DMS53 treated with DMSO at 0.1 percent for 48 hours (cell line): ENCODE measurements around the gene FSIP1.

Experiments used
- DNase-seq: peaks from one replicate; lab custom pipeline; 2025; ENCODE audit not compliant: unreplicated experiment; lab: John Stamatoyannopoulos, UW

FSIP1 gene

DNA sequence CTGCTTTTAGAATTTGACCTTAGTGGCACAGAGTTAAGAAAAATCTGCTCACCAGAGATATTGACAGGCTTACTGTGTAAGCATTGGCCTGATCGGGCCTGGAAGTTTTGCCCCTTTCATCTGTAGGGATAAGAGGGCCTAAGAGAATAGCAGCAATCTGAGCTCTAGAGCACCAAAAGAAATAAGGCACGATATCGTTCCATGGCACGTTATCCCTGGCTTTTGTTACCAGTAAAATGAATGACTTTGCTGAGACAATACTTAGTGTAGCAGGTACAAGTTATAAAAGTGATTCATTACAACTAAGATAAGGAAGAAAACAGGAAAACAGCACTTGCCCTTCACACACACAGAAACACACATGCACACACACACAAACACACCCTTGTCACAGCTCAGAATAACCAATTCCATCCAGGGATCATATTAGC, 196.8 kb downstream of the FSIP1 start:
- no peak for DNase-seq

DNA sequence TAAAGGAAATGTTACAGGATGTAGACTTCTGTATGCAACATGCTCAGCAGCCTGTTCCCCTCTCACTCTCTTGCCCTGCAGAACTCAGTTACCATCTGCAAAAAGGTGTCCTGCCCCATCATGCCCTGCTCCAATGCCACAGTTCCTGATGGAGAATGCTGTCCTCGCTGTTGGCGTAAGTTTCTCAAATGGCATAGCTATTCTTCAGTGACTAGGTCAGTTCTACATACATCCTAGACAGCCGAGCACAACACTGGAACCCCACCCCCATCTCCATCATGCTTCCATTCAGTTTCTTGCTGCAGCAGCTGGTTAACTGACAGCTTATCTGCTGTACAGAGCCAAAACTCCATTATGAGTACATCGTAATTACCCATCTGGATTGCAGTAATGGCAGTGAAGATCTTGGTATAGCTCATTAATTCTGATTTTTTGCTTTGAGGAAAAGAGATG, 197.2 kb downstream of the FSIP1 start:
- DNase-seq, result no peak

DNA sequence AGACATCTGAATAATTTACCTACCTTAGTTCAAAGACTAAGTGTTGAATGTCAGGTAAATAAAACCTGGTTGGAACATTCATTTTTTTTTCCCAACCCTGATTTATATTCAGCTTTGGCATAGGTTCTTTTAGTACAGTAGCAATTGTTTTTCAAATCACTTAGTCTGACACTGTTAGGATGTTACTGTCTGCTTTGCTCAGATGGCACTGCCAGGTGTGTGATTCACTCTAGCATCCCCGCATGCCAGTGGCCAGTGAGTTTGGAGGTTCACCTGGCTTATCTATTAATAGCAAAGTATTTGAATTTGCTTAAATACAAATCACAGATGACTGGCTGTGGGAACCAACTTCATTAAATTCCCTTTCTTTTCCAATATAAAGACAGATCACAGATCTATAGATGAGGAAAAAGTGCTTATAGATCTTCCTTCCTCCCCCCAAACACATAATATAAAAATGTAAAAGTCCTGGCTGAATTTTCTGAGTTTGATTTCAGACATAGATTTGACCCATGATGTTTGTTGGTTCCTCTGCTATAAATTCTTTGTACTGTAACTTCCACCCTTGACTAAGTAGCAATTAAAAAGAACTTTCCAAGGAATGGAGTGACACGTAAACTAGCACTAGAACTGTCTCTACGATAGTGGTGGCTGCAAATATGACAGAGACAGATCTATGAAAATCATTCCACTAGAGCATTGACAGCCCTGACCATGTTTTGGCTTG, 197.8 kb downstream of the FSIP1 start:
- no peak for DNase-seq

DNA sequence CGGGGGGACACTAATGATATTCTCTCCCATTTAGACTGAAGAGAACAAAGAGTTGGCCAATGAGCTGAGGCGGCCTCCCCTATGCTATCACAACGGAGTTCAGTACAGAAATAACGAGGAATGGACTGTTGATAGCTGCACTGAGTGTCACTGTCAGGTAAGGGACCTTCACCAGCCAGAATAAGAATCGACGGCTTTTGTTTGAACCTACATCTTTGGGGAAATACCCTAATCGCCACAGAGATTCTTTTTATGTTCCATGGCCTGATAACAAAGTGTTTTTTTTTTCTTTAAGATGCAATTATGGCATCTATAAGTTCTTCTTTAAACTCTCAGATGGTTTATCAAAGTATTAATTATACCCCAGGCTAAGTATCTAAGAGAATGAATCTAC, 198.4 kb downstream of the FSIP1 start:
- DNase-seq, result no peak

DNA sequence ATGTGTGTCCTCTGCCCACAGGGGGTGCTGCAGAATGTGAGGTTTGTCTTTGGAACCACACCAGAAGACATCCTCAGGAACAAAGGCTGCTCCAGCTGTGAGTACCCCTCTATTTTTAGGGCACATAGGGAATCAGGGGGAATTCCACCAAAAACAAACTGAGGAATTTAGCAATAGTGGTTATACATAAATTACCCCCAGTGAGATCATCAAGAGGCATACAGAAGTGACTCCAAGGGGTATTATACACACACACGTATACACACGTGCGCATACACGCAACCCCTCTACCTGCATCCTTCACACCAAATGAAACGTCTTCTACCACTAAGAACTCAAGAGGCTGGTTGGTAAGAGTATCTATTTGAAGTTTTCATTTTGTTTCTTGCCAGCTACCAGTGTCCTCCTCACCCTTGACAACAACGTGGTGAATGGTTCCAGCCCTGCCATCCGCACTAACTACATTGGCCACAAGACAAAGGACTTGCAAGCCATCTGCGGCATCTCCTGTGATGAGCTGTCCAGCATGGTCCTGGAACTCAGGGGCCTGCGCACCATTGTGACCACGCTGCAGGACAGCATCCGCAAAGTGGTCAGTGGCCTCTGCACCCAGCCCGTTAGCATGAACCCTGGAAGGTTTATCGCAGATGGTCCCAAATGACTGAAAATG, 198.9 kb downstream of the FSIP1 start:
- no peak for DNase-seq

DNA sequence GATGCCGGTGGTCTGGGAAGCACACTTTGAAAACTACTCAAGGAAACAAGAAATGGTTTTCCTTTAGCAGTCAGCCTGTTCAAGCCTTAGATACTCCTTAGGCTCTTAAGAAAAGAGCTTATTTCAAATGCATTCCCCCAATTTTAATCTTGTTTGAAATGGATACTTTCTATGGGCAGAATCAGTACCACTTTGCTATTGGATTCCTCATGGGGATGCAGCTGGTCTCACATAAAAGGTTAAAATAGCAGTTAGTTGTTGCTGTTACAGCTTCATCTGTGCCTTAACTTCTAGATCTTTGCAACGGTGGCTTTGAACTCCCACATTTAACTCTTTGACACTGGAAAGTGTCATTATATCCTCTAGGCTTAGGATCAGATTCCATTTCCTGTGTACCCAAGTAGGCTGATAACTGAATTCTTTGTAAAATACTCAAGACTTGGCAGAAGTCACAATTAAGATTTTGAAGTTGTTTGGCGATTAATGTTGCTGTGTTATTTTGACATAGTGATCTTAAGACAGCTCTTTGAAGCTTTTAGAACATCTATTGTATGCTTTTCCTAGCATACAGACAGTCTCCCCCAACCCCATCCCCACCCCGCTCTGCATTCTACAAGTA, 199.6 kb downstream of the FSIP1 start:
- DNase-seq, result no peak

DNA sequence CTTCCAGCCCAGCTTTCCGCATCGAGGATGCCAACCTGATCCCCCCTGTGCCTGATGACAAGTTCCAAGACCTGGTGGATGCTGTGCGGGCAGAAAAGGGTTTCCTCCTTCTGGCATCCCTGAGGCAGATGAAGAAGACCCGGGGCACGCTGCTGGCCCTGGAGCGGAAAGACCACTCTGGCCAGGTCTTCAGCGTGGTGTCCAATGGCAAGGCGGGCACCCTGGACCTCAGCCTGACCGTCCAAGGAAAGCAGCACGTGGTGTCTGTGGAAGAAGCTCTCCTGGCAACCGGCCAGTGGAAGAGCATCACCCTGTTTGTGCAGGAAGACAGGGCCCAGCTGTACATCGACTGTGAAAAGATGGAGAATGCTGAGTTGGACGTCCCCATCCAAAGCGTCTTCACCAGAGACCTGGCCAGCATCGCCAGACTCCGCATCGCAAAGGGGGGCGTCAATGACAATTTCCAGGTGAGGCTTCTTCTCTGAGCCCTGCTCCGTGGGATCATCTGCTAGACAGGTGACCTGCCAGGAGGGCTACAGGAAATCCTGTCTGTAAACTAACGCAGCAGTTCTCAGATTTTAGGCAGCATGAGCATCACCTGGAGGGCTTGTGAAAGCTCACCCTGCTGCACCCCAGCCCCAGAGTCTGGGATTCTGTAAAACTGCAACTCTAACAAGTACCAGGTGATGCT, 200.2 kb downstream of the FSIP1 start:
- no peak for DNase-seq

DNA sequence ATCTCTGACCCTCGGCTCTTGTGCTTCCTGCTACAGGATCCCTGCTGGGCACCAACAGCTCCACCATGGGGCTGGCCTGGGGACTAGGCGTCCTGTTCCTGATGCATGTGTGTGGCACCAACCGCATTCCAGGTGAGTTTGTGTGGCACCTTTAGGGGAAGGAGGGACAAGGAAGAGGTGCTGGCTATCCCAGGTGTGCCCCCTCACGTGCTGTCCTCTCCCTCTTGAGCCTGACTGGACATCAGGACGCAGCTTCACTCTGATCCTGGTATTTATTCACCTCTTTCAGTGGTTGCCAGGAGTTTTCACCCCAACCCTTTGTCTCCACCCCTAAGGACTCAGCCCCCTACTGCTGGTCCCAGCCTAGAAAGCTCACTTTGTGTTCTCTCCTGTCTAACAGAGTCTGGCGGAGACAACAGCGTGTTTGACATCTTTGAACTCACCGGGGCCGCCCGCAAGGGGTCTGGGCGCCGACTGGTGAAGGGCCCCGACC, 200.8 kb downstream of the FSIP1 start:
- peak; percentile 51 for DNase-seq

DNA sequence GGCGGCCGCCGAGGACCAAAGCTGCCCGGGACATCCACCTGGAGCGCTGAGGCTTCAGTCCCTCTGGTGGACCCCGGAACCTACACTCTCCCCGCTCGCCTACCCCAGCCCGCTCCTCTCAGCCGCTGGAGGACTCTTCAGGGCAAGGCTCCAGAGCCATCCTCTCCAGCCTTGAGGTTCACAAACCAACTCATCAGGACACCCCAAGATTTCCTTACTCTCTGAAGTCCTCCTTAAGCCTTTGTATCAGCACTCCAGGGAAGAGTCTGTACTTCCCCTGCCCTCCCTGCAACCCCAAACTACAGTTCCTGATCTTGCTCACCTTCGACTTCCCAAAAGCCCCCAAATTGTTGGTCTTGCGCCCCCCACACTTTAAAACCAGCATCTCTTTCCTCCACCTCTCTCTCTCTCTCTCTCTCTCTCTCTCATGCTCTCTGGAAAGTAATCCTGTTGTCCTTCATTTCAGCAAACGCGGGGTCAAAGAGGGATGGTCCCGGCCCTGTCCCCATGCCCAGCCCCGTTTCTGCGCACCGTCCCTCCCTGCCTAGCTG, 201.3 kb downstream of the FSIP1 start:
- DNase-seq, result no peak

DNA sequence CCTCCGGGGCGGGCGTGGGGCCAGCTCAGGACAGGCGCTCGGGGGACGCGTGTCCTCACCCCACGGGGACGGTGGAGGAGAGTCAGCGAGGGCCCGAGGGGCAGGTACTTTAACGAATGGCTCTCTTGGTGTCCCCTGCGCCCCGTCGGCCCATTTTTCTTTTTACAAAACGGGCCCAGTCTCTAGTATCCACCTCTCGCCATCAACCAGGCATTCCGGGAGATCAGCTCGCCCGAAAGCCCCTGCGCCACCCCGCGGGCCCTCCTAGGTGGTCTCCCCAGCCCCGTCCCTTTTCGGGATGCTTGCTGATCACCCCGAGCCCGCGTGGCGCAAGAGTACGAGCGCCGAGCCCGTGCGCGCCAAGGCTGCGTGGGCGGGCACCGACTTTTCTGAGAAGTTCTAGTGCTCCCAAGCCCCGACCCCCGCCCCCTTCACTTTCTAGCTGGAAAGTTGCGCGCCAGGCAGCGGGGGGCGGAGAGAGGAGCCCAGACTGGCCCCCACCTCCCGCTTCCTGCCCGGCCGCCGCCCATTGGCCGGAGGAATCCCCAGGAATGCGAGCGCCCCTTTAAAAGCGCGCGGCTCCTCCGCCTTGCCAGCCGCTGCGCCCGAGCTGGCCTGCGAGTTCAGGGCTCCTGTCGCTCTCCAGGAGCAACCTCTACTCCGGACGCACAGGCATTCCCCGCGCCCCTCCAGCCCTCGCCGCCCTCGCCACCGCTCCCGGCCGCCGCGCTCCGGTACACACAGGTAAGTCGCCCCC, 202.0 kb downstream of the FSIP1 start, which contains the start of gene THBS1:
TSS of gene THBS1 (plus strand) at position 595 of the 757 bp plus-strand sequence. CDS start 779 bp downstream, outside the sequence.
- no peak for DNase-seq

DNA sequence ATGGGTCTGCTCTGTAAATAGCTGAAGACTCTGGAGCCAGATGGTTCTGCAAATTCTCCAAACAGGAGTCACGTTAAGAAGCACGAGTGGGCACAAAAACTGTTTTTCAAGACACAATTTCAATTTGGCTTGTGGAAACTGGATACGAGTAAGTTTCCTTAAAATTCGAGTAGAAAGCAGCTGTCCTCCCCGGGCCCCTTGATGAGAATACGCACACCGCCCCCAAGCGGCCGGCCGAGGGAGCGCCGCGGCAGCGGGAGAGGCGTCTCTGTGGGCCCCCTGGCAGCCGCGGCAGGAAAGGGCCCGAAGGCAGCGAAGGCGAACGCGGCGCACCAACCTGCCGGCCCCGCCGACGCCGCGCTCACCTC, 202.5 kb downstream of the FSIP1 start:
- DNase-seq, result peak; percentile 75

DNA sequence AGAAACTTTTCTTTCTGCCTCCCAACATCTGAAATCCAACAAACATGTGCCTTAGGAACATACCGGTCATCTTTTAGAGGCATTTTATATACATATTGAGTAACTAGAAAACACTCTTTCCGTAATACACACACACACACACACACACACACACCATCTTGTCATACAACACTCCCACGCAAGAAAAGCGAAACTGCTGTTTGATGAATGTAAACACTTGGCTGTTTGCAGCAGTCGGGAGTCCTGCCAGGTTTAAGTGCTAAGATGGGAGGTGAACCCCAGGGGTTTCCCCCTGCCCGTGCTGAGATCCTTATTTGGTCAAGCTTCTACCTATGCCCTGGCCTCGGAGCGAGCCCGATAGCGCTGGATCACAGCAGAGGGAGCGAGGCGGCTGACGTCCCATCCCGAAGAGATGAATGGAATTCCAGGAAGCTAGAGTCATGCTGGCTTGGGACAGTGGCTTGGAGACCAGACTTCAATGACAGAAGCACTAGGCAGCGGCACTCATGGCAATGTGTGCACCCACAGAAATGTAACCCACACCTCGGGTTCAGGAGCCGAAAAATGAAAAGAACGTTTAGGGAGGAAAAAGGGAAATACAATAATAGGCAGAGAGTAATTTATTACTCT, 203.0 kb downstream of the FSIP1 start:
- DNase-seq, result peak; percentile 26

DNA sequence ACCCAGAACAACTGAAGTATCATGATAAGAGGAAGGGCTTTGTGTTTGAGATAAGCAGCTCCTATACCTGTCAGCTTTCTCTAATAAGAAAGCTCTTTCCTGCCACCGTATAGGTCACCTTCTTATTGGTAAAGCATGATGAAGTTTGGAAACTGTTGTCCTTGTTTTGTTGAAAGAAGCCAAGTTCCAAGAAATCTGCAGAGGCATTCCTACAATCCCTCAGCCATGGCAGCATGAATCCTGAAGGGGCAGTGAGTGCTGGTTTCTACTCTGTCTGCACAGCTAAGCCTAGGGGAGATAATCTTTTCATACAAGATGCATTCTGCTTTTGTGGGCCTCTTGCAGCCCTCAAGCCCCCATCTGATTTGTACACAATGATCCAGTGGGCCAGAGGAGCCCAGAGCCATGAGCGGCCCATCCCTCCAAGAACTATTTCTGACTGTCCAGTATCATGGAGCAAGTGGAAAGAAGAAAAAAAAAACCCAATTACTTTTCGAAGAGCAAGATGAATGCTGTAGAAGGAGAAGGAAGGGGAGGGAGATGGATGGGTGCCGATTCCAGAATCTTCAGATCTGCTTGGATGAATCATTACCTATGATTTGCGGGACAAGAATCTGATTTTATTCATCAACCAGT, 203.7 kb downstream of the FSIP1 start:
- DNase-seq, result no peak

DNA sequence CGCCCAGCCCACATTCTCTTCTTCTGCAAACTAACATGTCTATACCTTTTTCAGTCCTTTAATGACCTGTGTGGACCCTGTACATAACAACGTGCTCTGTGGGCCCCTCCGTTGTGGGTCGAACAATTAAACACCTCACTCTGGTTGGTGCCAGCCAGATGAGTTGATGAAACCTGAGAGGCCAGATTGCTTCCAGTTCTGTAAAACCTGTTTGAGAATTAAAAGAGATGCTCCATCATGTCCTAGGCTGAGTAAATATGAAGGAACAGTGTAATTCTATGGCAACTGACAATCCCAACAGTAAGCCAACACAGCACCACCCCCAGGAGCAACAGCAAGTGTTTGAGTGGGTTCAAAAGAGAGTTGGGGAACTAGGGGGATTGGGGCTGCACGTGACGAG, 207.5 kb downstream of the FSIP1 start:
- no peak for DNase-seq

DNA sequence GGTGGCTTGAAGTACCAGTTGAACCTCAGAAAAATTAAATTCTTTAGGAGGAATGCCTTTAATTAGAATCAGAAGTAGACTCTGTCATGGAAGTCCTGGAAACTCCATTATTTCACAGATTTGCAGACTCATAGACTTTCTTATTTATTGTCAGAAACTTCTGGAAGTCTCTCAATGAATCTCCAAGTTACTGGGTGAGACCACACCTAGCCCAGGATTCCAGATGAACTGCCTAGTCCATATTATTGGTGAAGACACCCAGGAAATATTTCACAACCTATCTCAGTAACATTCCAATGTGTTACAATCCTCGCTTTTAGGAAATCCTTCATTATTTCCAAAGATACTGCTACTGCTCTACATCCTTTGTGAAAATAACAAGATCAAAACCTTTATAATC, 208.2 kb downstream of the FSIP1 start:
- no peak for DNase-seq

DNA sequence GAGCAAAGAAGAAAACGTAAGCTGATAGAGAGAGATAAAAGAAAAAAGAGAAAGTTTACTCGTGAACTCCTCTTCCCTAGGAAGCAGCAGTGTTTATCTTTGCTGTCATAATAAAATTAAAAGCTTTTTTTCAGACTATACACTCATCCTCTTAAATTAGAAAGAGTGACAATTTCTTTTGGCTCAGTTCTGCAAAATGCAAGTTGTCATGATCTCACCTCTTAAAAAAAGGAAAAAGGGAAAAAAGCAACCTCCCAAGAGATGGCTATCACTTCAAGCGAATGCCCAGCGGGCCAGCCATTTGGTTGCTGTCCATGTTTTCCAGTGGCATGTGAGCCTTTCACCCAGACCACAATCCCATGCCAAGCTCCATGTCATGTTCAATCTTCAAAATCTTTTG, 208.8 kb downstream of the FSIP1 start:
- no peak for DNase-seq

DNA sequence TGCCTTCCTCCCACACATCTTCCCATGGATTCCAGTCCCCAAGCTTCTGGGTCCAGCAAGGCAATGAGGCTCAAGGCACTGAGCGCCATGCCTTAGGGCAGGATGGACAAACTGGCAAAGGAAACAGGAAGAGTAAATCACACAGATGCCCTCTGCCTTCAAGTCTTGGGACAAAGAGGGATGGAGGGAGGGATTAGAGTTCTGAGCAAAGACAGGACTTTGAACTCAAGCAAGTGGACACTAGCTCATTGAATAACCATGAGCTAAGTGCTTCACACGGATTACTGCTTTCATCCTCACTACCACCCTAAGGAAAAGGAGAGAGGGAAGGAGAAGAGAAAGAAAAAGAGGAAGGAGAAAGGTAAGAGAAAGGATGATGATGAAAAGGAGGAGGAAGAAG, 209.4 kb downstream of the FSIP1 start:
- no peak for DNase-seq

DNA sequence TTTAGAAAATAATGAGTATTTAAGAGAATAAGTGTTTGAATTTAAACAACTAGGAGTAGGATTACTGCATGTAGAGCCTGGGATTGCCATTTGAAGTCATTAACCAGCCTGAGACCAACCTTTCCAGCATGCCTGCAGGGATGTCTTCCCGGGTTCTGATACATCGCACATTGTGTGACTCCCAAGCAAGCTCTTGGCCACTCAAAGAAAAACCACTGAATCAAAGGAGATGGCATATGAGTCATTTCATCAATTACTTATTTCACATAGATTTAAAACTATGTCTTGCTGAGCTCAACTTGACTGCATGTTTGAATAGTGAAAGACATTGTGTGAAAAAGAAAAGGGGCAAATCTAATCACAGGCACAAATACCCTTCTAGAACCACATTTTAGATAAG, 216.8 kb downstream of the FSIP1 start:
- no peak for DNase-seq

DNA sequence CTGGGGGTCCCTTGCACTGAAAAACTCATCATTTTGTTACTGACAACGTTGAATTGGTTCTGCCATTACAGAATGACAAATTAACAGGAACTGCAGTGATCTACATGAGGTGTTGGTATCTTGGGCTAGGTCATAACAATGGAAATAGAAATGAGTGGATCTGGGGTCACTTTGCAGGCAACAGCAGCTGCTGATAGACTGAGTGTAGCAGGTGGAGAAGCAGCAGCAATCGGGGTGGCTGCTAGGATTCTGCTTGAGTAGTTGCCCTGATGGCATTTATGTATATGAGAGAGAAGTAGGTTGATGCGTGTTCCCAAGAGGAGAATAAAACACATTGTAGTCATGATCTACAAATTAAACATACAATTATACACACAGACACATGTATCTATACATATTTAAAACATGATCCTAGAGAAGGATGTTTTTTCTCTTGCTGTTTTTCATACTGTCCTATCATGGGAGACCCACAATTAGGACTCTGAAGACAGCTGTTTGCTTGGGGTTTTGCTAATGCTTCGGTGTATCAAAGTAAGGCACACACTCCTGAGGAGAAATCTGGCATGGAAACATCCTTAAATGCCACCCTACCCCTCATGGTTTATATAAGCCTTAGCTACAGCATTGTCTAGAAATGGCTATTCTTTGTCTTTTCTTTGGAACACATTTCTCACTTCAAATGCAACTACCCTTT, 217.5 kb downstream of the FSIP1 start:
- no peak for DNase-seq
